Left renal pelvis (tissue), 4 donors: ENCODE data around the gene GINM1. TPM values are rescaled to one million over a fixed set of nuclear protein-coding genes. Genes with fewer than 3 reads are reported as not detected.

Source experiments
- DNase-seq, 4 donors: peaks; one replicate each; pipeline ENCODE4 v3.0.0-alpha.2; 2013; ENCODE audit warnings: low read depth in 4 of 4, low spot score in 3 of 4
- polyA plus RNA-seq, 4 donors: library from polyadenylated mRNA; unstranded; fragments of 120-200 nt; gene quantifications; one replicate each; pipeline ENCODE4 v1.2.1, GENCODE V29; 2013; ENCODE audit not compliant: insufficient read length in 4 of 4

Gene GINM1
- polyA plus RNA-seq: 10 to 100 TPM; 80.7 to 97.7 (median 89.9) TPM

GRCh38 chr6:149565527-149566409 lies at the start of gene GINM1:
Gene GINM1, plus strand, starts transcription at chr6:149566375. Its CDS starts 40 bp downstream, at chr6:149566415.
- peak; percentile 89 to 94 (median 92) for DNase-seq

GRCh38 chr6:149529650-149530049 lies 36.5 kb upstream of the GINM1 start:
- no peak for DNase-seq

- no peak for DNase-seq
Measured at GRCh38 chr6:149534742-149535141, 31.4 kb upstream of the GINM1 start.

GRCh38 chr6:149541139-149541538 lies 25.0 kb upstream of the GINM1 start:
- DNase-seq: no peak

- DNase-seq: no peak
Measured at GRCh38 chr6:149544646-149545257, 21.4 kb upstream of the GINM1 start.

- peak in 3 of 4 donors; percentile 24 to 48 (median 33) for DNase-seq
Measured at GRCh38 chr6:149545258-149545753, 20.9 kb upstream of the GINM1 start.

- DNase-seq: peak; percentile 87 to 92 (median 90)
Measured at GRCh38 chr6:149545754-149546471, 20.3 kb upstream of the GINM1 start, which contains the start of gene PPIL4. Gene PPIL4, minus strand, starts transcription at chr6:149546043. Its CDS starts 38 bp downstream, at chr6:149546005.

GRCh38 chr6:149551920-149552319 lies 14.3 kb upstream of the GINM1 start:
- DNase-seq: no peak

GRCh38 chr6:149558029-149558428 lies 8.1 kb upstream of the GINM1 start:
- DNase-seq: no peak

GRCh38 chr6:149559389-149559788 lies 6.8 kb upstream of the GINM1 start:
- no peak for DNase-seq

GRCh38 chr6:149560736-149561135 lies 5.4 kb upstream of the GINM1 start:
- no peak for DNase-seq

- no peak for DNase-seq
Measured at GRCh38 chr6:149563203-149563927, 2.8 kb upstream of the GINM1 start.

GRCh38 chr6:149563928-149564325 lies 2.2 kb upstream of the GINM1 start:
- DNase-seq: no peak

GRCh38 chr6:149566410-149567193 lies 427 bp downstream of the GINM1 start:
- DNase-seq: peak in 3 of 4 donors; percentile 27 to 36 (median 34)

GRCh38 chr6:149567194-149567586 lies 1.0 kb downstream of the GINM1 start:
- DNase-seq: no peak

- DNase-seq: no peak
Measured at GRCh38 chr6:149567945-149568585, 1.9 kb downstream of the GINM1 start.

GRCh38 chr6:149580880-149581279 lies 14.7 kb downstream of the GINM1 start:
- DNase-seq: no peak

- no peak for DNase-seq
Measured at GRCh38 chr6:149581349-149581748, 15.2 kb downstream of the GINM1 start.

- DNase-seq: no peak
Measured at GRCh38 chr6:149586149-149586548, 20.0 kb downstream of the GINM1 start.
